Common myeloid progenitor, CD34-positive (primary cell): Measurements from ENCODE around the gene CHEK1.

Source experiments
- CTCF ChIA-PET: fragments of 350-600 bp; sonication (Branson Sonifier 250); formaldehyde crosslinking; loops from one replicate; lab custom pipeline; 2021; ENCODE audit warnings: antibody characterized with exemption; lab: Charles Lee
- POLR2A ChIA-PET: fragments of 350-600 bp; sonication (Branson Sonifier 250); formaldehyde crosslinking; loops from one replicate; lab custom pipeline; 2021; ENCODE audit warnings: antibody characterized with exemption; lab: Charles Lee
- DNase-seq, 3 donors: peaks; one replicate each; pipeline versions ENCODE4 v3.0.0 to v3.0.0-alpha.2; 2013
- H3K27ac ChIP-seq, 2 experiments: 1 replicate in 1 of 2; 2 replicates in 1 of 2; pipeline ENCODE4 v1.7.0; 2013; ENCODE audit warnings: inconsistent platforms in 2 of 2, low read length in 2 of 2, mild to moderate bottlenecking in 2 of 2, low read depth in 1 of 2, moderate library complexity in 1 of 2; ENCODE audit not compliant: severe bottlenecking in 2 of 2, insufficient read depth in 1 of 2, poor library complexity in 1 of 2
- H3K27me3 ChIP-seq, 5 experiments: replicated peaks in 2 of 5; 1 replicate in 3 of 5; 2 replicates in 2 of 5; pipeline versions ENCODE4 v1.6.1 to v1.7.0; 2013; ENCODE audit warnings: low read length in 4 of 5, mild to moderate bottlenecking in 2 of 5, moderate library complexity in 2 of 5, inconsistent platforms in 1 of 5; ENCODE audit not compliant: insufficient read depth in 5 of 5, control insufficient read depth in 4 of 5
- H3K36me3 ChIP-seq, 4 experiments: 1 replicate in 2 of 4; 2 replicates in 2 of 4; pipeline versions ENCODE4 v1.6.1 to v1.7.0; 2013; ENCODE audit warnings: low read length in 3 of 4, control low read depth in 1 of 4, mild to moderate bottlenecking in 1 of 4; ENCODE audit not compliant: control insufficient read depth in 4 of 4, insufficient read depth in 4 of 4
- H3K4me1 ChIP-seq, 4 experiments: 1 replicate in 3 of 4; 2 replicates in 1 of 4; pipeline versions ENCODE4 v1.6.1 to v1.7.1; 2013; ENCODE audit warnings: low read length in 3 of 4, mild to moderate bottlenecking in 3 of 4, control low read depth in 1 of 4, inconsistent platforms in 1 of 4, moderate library complexity in 1 of 4; ENCODE audit not compliant: control insufficient read depth in 4 of 4, insufficient read depth in 4 of 4; ENCODE audit errors: control extremely low read depth in 1 of 4
- H3K4me3 ChIP-seq, 7 experiments: 1 replicate in 4 of 7; 2 replicates in 3 of 7; pipeline versions ENCODE4 v1.5.1 to v1.7.0; 2013; ENCODE audit warnings: mild to moderate bottlenecking in 7 of 7, low read length in 6 of 7, moderate library complexity in 6 of 7, inconsistent platforms in 2 of 7, low read depth in 2 of 7, control low read depth in 1 of 7; ENCODE audit not compliant: insufficient read depth in 4 of 7, control insufficient read depth in 1 of 7; ENCODE audit errors: extremely low read depth in 1 of 7
- H3K9me3 ChIP-seq, 5 experiments: 1 replicate in 4 of 5; 2 replicates in 1 of 5; pipeline versions ENCODE4 v1.6.1 to v1.7.1; 2013; ENCODE audit warnings: low read length in 4 of 5, mild to moderate bottlenecking in 2 of 5, inconsistent platforms in 1 of 5, low read depth in 1 of 5, moderate library complexity in 1 of 5; ENCODE audit not compliant: control insufficient read depth in 4 of 5, insufficient read depth in 2 of 5; ENCODE audit errors: control extremely low read depth in 1 of 5
- WGBS: methylation state at CpG from one replicate; pipeline ENCODE4 v1.1.5; 2013; ENCODE audit not compliant: insufficient coverage; 5-methylcytosine and 5-hydroxymethylcytosine counted together

CHEK1 gene

GRCh38 chr11:125674210-125674609, 49.2 kb downstream of the CHEK1 start:
- Histone ChIP-seq H3K4me3 (no peak overlapping the region), H3K27me3 (no peaks in the 10 kb centered on the region), H3K4me1 (no peaks in the 10 kb centered on the region), H3K36me3 (peaks cover 2 to 52% (median 13%) of the 10 kb centered on the region in 4 experiments), H3K27ac (no peak overlapping the region), H3K9me3 (no peaks in the 10 kb centered on the region)
- ChIA-PET CTCF (no interaction called here), POLR2A (no interaction called here)
- 100% methylated on average over 2 of the region's 2 CpGs for WGBS
- no peak for DNase-seq

DNA sequence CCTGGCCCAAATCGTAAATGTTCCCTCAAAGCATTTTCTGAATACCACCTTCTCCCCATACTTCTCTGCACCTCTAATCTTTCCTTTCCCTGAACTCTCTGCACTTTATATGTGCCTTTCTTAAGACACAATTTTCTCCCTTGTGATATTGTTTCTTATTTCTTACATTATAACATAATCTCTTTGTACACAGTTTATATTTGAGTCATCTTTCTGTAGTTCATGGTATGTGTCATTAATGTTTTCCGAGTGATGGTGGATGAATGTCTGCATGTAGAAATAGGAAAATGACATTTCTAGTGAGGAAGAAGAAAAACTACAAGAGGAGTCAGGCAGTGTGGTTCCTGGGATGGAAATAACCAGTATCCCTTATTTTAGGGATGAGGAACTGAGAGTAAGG, 50.2 kb downstream of the CHEK1 start:
- DNase-seq = no peak
- WGBS = 94% methylated on average over 2 of the region's 2 CpGs
- H3K9me3 ChIP-seq = no peaks in the 10 kb centered on the region
- no peaks in the 10 kb centered on the region for H3K27me3 ChIP-seq
- H3K4me3 ChIP-seq = no peak overlapping the region
- CTCF ChIA-PET = no interaction called here
- H3K27ac ChIP-seq = no peak overlapping the region
- no peaks in the 10 kb centered on the region for H3K4me1 ChIP-seq
- POLR2A ChIA-PET = no interaction called here
- peaks cover 2 to 52% (median 12%) of the 10 kb centered on the region in 4 experiments for H3K36me3 ChIP-seq

- Histone ChIP-seq H3K4me1 (no peaks in the 10 kb centered on the region), H3K4me3 (no peak overlapping the region), H3K36me3 (peaks cover 2 to 28% (median 10%) of the 10 kb centered on the region in 4 experiments), H3K9me3 (no peaks in the 10 kb centered on the region), H3K27me3 (no peaks in the 10 kb centered on the region), H3K27ac (no peak overlapping the region)
- CTCF ChIA-PET = interaction anchor here (0.6 kb wide), 1 partner anchor 10 kb away, joined by 3 read pairs; no protein-coding TSS in a partner anchor
- WGBS = 100% methylated on average over 1 of the region's 4 CpGs
- POLR2A ChIA-PET = no interaction called here
- no peak for DNase-seq
Measured at GRCh38 chr11:125679397-125679796, 54.4 kb downstream of the CHEK1 start.

DNA sequence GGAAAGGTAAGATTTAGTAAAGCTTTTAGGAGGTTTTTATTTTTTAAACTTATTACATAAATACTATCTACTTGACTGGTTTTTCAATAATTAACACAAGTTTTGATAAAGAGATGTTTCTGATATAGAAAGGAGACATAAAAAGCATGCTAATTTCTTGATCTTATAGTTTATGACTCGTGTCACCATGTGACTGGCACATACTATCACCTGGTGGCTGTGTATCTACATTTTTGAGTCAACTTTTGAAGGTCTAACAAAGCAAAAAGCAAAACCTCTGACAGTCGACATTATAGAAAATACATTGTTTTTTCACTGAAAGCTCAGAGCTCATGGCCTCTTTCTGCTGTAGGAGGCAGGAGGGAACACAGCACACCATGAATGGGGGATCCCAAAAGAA, 54.9 kb downstream of the CHEK1 start:
- H3K27me3 ChIP-seq = no peaks in the 10 kb centered on the region
- DNase-seq = no peak
- 100% methylated on average over 1 of the region's 2 CpGs for WGBS
- H3K27ac ChIP-seq = no peak overlapping the region
- POLR2A ChIA-PET = no interaction called here
- no peak overlapping the region for H3K4me3 ChIP-seq
- H3K9me3 ChIP-seq = no peaks in the 10 kb centered on the region
- peaks cover 2 to 28% (median 10%) of the 10 kb centered on the region in 4 experiments for H3K36me3 ChIP-seq
- CTCF ChIA-PET = interaction anchor here (0.9 kb wide), 1 partner anchor 9 kb away, joined by 4 read pairs; no protein-coding TSS in a partner anchor
- H3K4me1 ChIP-seq = no peaks in the 10 kb centered on the region

DNA sequence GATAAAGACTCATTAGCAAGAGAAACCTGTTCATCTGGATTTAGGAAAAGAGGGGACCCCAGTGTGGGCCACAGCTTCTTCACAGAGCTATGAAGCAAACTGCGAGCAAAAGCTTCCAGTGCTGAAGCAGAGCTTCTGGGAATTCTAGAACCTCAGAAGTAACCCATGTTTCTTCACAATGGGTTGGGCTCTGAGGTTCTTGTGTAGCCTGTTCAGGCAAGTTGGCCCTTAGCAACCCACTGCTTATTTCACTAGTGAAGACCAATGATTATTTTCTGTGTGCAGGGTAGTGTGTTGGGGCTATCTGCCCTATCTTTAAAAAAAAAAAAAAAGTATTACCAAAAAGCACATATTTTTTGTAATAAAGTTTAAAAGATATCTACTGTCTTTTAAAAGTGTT, 55.8 kb downstream of the CHEK1 start, which contains the start of gene ACRV1:
ACRV1 (minus strand) TSS at position 101 of the 400 bp plus-strand sequence; CDS start at position 34, 67 bp downstream.
- Histone ChIP-seq H3K4me1 (no peaks in the 10 kb centered on the region), H3K27me3 (no peaks in the 10 kb centered on the region), H3K9me3 (no peaks in the 10 kb centered on the region), H3K4me3 (no peak within 1 kb of the TSS), H3K27ac (no peak within 1 kb of the TSS), H3K36me3 (peaks cover 0 to 24% (median 10%) of the 10 kb centered on the region in 4 experiments)
- 100% methylated on average over 1 of the region's 1 CpG for WGBS
- ChIA-PET CTCF (interaction anchor here (0.9 kb wide), 1 partner anchor 8 kb away, joined by 4 read pairs; no protein-coding TSS in a partner anchor), POLR2A (no interaction called here)
- no peak for DNase-seq

- DNase-seq = no peak
- WGBS = 89% methylated on average over 8 of the region's 9 CpGs
- Histone ChIP-seq H3K36me3 (no peaks in the 10 kb centered on the region), H3K9me3 (no peaks in the 10 kb centered on the region), H3K27ac (no peak overlapping the region), H3K27me3 (no peaks in the 10 kb centered on the region), H3K4me1 (no peaks in the 10 kb centered on the region), H3K4me3 (no peak overlapping the region)
- ChIA-PET POLR2A (no interaction called here), CTCF (no interaction called here)
Measured at GRCh38 chr11:125685228-125685627, 60.3 kb downstream of the CHEK1 start.

GRCh38 chr11:125688066-125688465, 63.1 kb downstream of the CHEK1 start:
- Histone ChIP-seq H3K27ac (no peak overlapping the region), H3K4me1 (no peaks in the 10 kb centered on the region), H3K4me3 (no peak overlapping the region), H3K36me3 (no peaks in the 10 kb centered on the region), H3K27me3 (no peaks in the 10 kb centered on the region), H3K9me3 (no peaks in the 10 kb centered on the region)
- ChIA-PET CTCF (interaction anchor here (1.8 kb wide), 1 partner anchor 8 kb away, joined by 4 read pairs; no protein-coding TSS in a partner anchor), POLR2A (no interaction called here)
- no peak for DNase-seq
- 98% methylated on average over 10 of the region's 11 CpGs for WGBS
